GM18517 (cell line): ENCODE data around the gene LRRC72.
"Not testable (repeated sequence)": the region's sequence is repeated elsewhere in the genome, so short reads cannot be mapped to it uniquely, and the experiment has no call there.

ENCODE experiments used
- ATAC-seq: cut with Tn5 transposase; IDR thresholded peaks from one replicate; pipeline ENCODE4 v1.9.1; 2021; ENCODE audit warnings: mild to moderate bottlenecking, moderate library complexity; ENCODE audit not compliant: unreplicated experiment

The LRRC72 gene

GRCh38 chr7:16564909-16565426 lies 38.3 kb downstream of the LRRC72 start:
- ATAC-seq, result peak; percentile 72

GRCh38 chr7:16571941-16572340 lies 45.3 kb downstream of the LRRC72 start:
- ATAC-seq, result no peak

DNA sequence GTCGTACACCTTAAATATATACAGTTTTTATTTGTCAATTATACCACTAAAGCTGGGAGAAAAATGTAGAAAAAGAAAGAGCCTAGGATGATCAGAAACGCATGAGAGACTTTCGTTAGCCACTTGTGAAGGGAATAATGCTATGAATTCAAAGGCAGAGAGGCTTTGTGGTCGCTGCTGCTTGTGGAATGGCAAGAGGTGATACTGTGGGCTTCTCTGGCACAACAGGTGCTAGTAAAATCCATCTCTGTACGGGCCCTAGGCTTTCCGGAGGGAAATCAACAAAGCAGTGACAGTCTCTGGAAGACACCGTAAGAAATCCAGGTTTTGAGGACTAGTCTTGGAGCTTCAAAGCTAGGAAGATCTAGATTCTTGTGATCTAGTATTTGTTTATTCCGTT lies 52.6 kb downstream of the LRRC72 start:
- ATAC-seq, result no peak

- no peak for ATAC-seq
Observed at GRCh38 chr7:16581286-16581685, 54.7 kb downstream of the LRRC72 start.

GRCh38 chr7:16583834-16584233 lies 57.2 kb downstream of the LRRC72 start:
- no peak for ATAC-seq

- ATAC-seq, result no peak
Observed at GRCh38 chr7:16585540-16585939, 58.9 kb downstream of the LRRC72 start.

DNA sequence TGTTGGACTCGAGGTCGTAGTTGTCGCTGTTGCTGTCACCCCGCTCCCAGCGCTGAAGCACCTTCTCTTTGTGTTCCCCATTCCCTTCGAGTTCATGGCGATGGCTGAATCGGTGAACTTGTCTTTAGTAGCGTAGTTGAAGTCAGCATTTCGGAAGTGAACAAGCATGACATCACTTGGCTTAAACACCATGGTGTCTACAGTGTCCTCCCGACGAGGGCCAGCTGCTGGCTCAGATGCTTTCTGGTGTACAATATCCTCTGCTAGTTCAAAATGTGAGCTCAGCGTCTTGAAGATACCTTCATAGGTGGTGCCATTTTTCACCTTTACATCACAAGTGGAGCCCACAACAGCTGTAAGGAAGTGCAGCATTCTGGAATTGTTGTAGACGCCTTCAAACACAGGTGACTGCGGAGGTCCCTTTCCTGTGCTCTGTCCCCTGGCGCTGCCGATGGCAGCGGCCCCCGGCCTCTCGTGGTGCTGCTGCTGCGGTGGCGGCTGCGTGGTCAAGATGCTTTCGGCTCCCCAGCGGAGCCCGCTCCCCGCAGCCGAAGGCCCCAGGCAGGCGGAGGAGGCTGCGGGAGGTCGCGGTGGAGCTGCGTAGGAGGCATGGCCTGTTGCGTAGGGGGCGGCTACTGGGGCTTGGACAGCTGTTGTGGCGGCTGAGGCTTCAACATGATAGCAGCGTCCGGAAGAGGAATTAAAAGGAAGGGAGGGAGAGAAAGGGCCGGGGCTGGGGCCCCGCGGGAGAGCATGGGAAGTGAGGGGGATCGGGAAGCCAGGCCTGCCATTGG lies 59.7 kb downstream of the LRRC72 start:
- ATAC-seq, result no peak

- no peak for ATAC-seq
Observed at GRCh38 chr7:16587129-16587528, 60.5 kb downstream of the LRRC72 start.

- ATAC-seq, result no peak
Observed at GRCh38 chr7:16587790-16588189, 61.2 kb downstream of the LRRC72 start.

GRCh38 chr7:16589881-16590280 lies 63.3 kb downstream of the LRRC72 start:
- ATAC-seq, result no peak

GRCh38 chr7:16590424-16590823 lies 63.8 kb downstream of the LRRC72 start:
- ATAC-seq, result no peak

DNA sequence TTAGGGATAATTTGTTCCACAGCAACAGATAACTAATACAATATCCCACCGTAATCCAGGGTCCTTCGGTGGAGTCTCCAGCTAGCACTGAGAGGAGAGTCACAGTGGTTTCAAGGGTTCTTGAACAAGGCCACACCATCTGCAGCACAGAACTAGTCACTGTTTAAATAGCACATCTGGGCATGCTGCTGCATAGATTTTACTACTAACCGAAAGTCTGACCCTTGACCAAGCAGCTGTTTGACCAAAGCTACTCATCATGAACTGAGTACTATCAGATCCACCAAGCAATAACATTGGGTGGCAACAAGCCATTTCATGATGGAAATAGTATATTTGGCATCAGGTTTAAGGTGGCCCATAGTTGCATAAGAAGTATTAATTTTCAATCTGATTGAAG lies 65.8 kb downstream of the LRRC72 start:
- no peak for ATAC-seq

GRCh38 chr7:16594061-16594460 lies 67.4 kb downstream of the LRRC72 start:
- no peak for ATAC-seq

DNA sequence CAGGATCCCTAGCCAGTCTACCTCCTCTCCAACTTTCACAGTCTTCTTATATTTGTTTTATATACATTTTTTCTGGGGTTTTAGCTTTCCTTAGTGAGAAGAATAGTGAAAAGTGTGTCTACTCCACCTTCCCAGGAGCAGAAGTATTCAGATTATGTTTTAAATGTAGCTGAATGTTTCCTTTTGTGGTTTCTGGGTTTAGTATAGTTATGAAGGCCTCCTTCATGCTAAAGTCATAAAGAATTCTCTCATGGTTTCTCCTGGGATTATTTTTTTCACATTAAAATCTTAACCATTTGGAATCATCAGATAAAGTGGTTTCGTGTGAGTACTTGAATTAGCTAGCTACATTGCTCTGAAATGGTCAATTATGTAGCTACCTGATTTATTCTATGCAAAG lies 68.1 kb downstream of the LRRC72 start:
- no peak for ATAC-seq

- ATAC-seq, result not testable (repeated sequence)
Observed at GRCh38 chr7:16595596-16595995, 69.0 kb downstream of the LRRC72 start.

DNA sequence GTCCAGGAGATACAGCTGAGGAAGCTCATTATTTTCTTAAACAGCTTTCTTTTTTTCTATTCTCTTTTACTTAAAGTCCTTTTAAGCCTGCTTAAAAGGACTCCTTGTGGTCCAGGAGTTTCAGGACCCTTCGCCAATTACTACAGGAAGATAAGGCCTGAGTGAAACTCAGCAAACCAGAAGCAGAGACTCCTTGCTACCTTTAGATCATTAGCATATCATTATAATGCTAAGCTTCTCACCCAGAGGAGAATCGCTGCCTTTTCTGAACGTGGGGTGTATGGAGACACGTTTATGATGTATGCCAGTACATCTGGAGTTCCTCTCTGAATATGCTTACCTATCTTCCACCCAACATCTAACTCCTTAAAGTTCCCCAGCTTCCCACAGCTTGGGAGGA lies 71.4 kb downstream of the LRRC72 start:
- ATAC-seq, result no peak

DNA sequence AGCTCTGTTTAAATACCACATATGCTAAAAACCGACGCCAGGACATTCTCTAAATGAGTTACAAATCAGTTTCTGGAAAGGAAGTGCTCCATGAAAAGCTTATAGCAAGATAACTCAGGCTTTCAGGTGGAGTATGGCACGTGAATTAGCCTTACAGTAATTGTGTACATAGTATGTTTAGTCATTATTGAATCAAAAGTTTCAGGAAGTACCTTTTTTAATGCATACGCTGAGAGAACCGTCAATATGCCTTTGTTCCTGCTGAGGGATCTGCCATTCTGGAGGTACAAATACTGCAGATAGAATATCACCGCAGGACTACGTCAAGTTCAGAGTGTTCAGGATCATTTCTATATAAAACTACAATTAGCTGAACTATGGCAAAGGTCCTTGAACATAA lies 73.2 kb downstream of the LRRC72 start:
- no peak for ATAC-seq

DNA sequence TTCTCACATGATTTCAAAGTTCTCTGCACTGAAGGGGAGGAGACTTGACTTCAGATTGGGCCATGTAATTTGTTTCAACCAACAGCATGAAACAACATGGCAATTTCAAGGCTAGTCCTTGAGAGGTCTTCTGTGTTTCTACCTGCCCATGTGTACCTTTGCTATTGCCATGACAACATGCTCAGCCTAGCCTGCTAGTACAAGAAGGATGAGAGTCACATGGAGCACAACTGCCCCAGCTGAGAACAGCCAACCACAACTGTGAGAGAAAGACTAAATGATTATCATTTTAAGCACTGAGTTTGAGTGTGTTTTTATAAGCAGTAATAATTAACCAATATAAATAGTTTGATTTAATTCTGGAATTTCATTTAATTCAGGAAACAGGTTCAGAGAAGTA lies 77.0 kb downstream of the LRRC72 start:
- ATAC-seq, result no peak

- no peak for ATAC-seq
Observed at GRCh38 chr7:16604054-16604453, 77.4 kb downstream of the LRRC72 start.

DNA sequence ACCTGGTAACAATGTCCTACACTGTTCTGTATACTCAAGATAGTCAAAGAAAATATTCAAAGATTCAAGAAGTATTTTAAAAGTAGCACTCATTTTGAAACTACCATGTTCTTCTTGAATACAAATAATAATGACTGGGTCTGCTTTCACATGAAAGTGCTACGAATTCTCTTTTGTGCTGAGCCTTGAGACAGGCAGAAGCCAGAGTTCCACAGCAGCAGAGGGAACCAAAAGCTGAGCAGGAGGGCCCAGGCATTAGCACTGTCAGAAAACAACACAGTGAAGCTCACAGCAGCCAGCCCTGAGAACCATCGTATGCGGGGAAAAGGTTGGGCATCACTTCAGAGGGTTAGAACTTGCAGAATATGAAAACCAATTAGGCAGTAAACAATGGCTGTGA lies 80.1 kb downstream of the LRRC72 start:
- ATAC-seq, result no peak

- ATAC-seq, result peak; percentile 93
Observed at GRCh38 chr7:16609842-16610450, 83.3 kb downstream of the LRRC72 start.

GRCh38 chr7:16611711-16612110 lies 85.1 kb downstream of the LRRC72 start:
- ATAC-seq, result no peak
